Vagina (tissue), 2 donors: ENCODE measurements around the gene GH2.
"Not testable (repeated sequence)": the region's sequence is repeated elsewhere in the genome, so short reads cannot be mapped to it uniquely, and the experiment has no call there.

Experiments
- CTCF ChIP-seq, 3 experiments: fragments of 450-650 bp in 2 of 3; fragments of 200-600 bp in 1 of 3; sonication (generic) in 1 of 3; IDR thresholded peaks; one replicate each; pipeline ENCODE4 v1.5.1; 2017 to 2019; ENCODE audit warnings: antibody characterized with exemption in 3 of 3, mild to moderate bottlenecking in 2 of 3, moderate library complexity in 2 of 3
- POLR2AphosphoS5 ChIP-seq, 2 donors: sonication (generic); formaldehyde crosslinking; IDR thresholded peaks; one replicate each; pipeline ENCODE4 v1.9.0; 2017; ENCODE audit warnings: antibody characterized with exemption in 2 of 2, mild to moderate bottlenecking in 2 of 2, low read depth in 1 of 2; ENCODE audit not compliant: insufficient read depth in 1 of 2

GRCh38 chr17:63903787-63904201 is 22.1 kb upstream of the GH2 start:
- TF ChIP-seq POLR2AphosphoS5 (IDR thresholded peaks at IDR 0.05; ENCODE audit: insufficient read depth in 1 of 2, low read depth in 1 of 2): not testable (repeated sequence)
- peak in 1 of 3 experiments; percentile 23 for TF ChIP-seq CTCF (IDR thresholded peaks at IDR 0.05)
